ENCODE results near the gene SAPCD2. TPM values are rescaled to one million over a fixed set of nuclear protein-coding genes. Genes with fewer than 3 reads are reported as not detected.

SAPCD2 gene
- total RNA-seq, 4 donors from 2014 or later: 0.27 to 1.0 (median 0.72) TPM

GRCh38 chr9:137025517-137025966 lies 44.8 kb downstream of the SAPCD2 start:
- 39 to 100% methylated on average over 1 to 8 of the region's 21 CpGs for WGBS, 2 donors
- intact Hi-C loops (cut with DNase I): no loop called here
- peak; percentile 89 to 93 for DNase-seq
- Histone ChIP-seq H3K9me3 (no peaks in the 10 kb centered on the region), H3K36me3 (peaks cover 0 to 4% of the 10 kb centered on the region in 2 donors), H3K27me3 (no peaks in the 10 kb centered on the region), H3K4me3 (replicated peaks in 1 of 3) (no peak overlapping the region), H3K4me1 (peaks cover 29 to 42% of the 10 kb centered on the region in 2 donors), H3K27ac (no peak overlapping the region)
- TF ChIP-seq CTCF (IDR thresholded peaks at IDR 0.05): peak in 4 of 6 experiments; percentile 19 to 38 (median 30)
- TF ChIP-seq POLR2A (IDR thresholded peaks at IDR 0.05): no peak

- TF ChIP-seq POLR2A (IDR thresholded peaks at IDR 0.05): no peak
- no peak for TF ChIP-seq CTCF (IDR thresholded peaks at IDR 0.05)
- no peak for DNase-seq
- Histone ChIP-seq H3K27ac (no peak overlapping the region), H3K4me3 (replicated peaks in 1 of 3) (no peak overlapping the region), H3K27me3 (no peaks in the 10 kb centered on the region), H3K4me1 (peaks cover 18 to 27% of the 10 kb centered on the region in 2 donors), H3K36me3 (peaks cover 0 to 10% of the 10 kb centered on the region in 2 donors), H3K9me3 (no peaks in the 10 kb centered on the region)
- 79 to 94% methylated on average over 8 to 15 of the region's 15 CpGs for WGBS, 2 donors
- intact Hi-C loops (cut with DNase I): no loop called here
Observed at GRCh38 chr9:137023583-137023991, 46.8 kb downstream of the SAPCD2 start.

- TF ChIP-seq POLR2A (IDR thresholded peaks at IDR 0.05) (no peak), CTCF (IDR thresholded peaks at IDR 0.05) (no peak)
- intact Hi-C loops (cut with DNase I): no loop called here
- no peak for DNase-seq
- Histone ChIP-seq H3K36me3 (peaks cover 0 to 10% of the 10 kb centered on the region in 2 donors), H3K4me1 (peaks cover 18 to 25% of the 10 kb centered on the region in 2 donors), H3K27ac (no peak overlapping the region), H3K4me3 (replicated peaks in 1 of 3) (no peak overlapping the region), H3K27me3 (no peaks in the 10 kb centered on the region), H3K9me3 (no peaks in the 10 kb centered on the region)
- 73 to 90% methylated on average over 5 to 7 of the region's 7 CpGs for WGBS, 2 donors
Observed at GRCh38 chr9:137023157-137023556, 47.2 kb downstream of the SAPCD2 start.

GRCh38 chr9:137022662-137023008 lies 47.7 kb downstream of the SAPCD2 start:
- intact Hi-C loops (cut with DNase I): no loop called here
- H3K27ac ChIP-seq: no peak overlapping the region
- 91 to 92% methylated on average over 10 to 22 of the region's 23 CpGs for WGBS, 2 donors
- peaks cover 4 to 11% of the 10 kb centered on the region in 2 donors for H3K36me3 ChIP-seq
- H3K9me3 ChIP-seq: no peaks in the 10 kb centered on the region
- H3K4me1 ChIP-seq: peaks cover 18 to 25% of the 10 kb centered on the region in 2 donors
- H3K27me3 ChIP-seq: no peaks in the 10 kb centered on the region
- DNase-seq: no peak
- H3K4me3 ChIP-seq (replicated peaks in 1 of 3): no peak overlapping the region
- TF ChIP-seq CTCF (IDR thresholded peaks at IDR 0.05): no peak
- no peak for TF ChIP-seq POLR2A (IDR thresholded peaks at IDR 0.05)

- intact Hi-C loops (cut with DNase I): no loop called here
- H3K36me3 ChIP-seq: peaks cover 7 to 16% of the 10 kb centered on the region in 2 donors
- H3K4me3 ChIP-seq (replicated peaks in 1 of 3): no peak overlapping the region
- 82 to 83% methylated on average over 5 to 13 of the region's 30 CpGs for WGBS, 2 donors
- peak in 1 of 2 donors; percentile 38 for DNase-seq
- peaks cover 13 to 20% of the 10 kb centered on the region in 2 donors for H3K4me1 ChIP-seq
- TF ChIP-seq CTCF (IDR thresholded peaks at IDR 0.05): no peak
- TF ChIP-seq POLR2A (IDR thresholded peaks at IDR 0.05): no peak
- H3K9me3 ChIP-seq: no peaks in the 10 kb centered on the region
- no peak overlapping the region for H3K27ac ChIP-seq
- no peaks in the 10 kb centered on the region for H3K27me3 ChIP-seq
Observed at GRCh38 chr9:137021979-137022661, 48.2 kb downstream of the SAPCD2 start.
